AG09309 (cell line): ENCODE measurements around the gene ABLIM2.

Experiments
- DNase-seq: peaks from one replicate; pipeline ENCODE4 v3.0.0-alpha.2; 2010; ENCODE audit warnings: low read depth
- H3K4me3 ChIP-seq: 2 replicates; pipeline ENCODE4 v1.5.1; 2011; ENCODE audit warnings: mild to moderate bottlenecking, low read depth, low read length, moderate library complexity; ENCODE audit not compliant: control insufficient read depth
- TF ChIP-seq, protein P1 (sequence below): IDR thresholded peaks from 2 replicates; pipeline ENCODE4 v1.5.1; 2011; ENCODE audit warnings: mild to moderate bottlenecking, low read depth, low read length, inconsistent platforms; ENCODE audit not compliant: insufficient read depth, control insufficient read depth; ENCODE audit errors: missing control alignments

The ABLIM2 gene

GRCh38 chr4:8009710-8010511 is 148.7 kb downstream of the ABLIM2 start:
- DNase-seq = no peak
- H3K4me3 ChIP-seq = no peak overlapping the region
- TF ChIP-seq, protein P1, sequence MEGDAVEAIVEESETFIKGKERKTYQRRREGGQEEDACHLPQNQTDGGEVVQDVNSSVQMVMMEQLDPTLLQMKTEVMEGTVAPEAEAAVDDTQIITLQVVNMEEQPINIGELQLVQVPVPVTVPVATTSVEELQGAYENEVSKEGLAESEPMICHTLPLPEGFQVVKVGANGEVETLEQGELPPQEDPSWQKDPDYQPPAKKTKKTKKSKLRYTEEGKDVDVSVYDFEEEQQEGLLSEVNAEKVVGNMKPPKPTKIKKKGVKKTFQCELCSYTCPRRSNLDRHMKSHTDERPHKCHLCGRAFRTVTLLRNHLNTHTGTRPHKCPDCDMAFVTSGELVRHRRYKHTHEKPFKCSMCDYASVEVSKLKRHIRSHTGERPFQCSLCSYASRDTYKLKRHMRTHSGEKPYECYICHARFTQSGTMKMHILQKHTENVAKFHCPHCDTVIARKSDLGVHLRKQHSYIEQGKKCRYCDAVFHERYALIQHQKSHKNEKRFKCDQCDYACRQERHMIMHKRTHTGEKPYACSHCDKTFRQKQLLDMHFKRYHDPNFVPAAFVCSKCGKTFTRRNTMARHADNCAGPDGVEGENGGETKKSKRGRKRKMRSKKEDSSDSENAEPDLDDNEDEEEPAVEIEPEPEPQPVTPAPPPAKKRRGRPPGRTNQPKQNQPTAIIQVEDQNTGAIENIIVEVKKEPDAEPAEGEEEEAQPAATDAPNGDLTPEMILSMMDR = no peak

GRCh38 chr4:8009097-8009496 is 149.5 kb downstream of the ABLIM2 start:
- no peak overlapping the region for H3K4me3 ChIP-seq
- DNase-seq = no peak
- TF ChIP-seq, protein P1 = no peak

GRCh38 chr4:8008391-8008790 is 150.2 kb downstream of the ABLIM2 start:
- no peak overlapping the region for H3K4me3 ChIP-seq
- TF ChIP-seq, protein P1 = no peak
- no peak for DNase-seq

- H3K4me3 ChIP-seq = no peak overlapping the region
- TF ChIP-seq, protein P1 = no peak
- no peak for DNase-seq
These were observed 151.0 kb downstream of the ABLIM2 start for GRCh38 chr4:8007581-8007980.

GRCh38 chr4:8006471-8006870 is 152.1 kb downstream of the ABLIM2 start:
- no peak for DNase-seq
- H3K4me3 ChIP-seq = no peak overlapping the region
- TF ChIP-seq, protein P1 = no peak

GRCh38 chr4:8005814-8006215 is 152.8 kb downstream of the ABLIM2 start:
- TF ChIP-seq, protein P1 = no peak
- no peak overlapping the region for H3K4me3 ChIP-seq
- no peak for DNase-seq
